HG02610 (cell line): Measurements from ENCODE around the gene FN1.
"Not testable (repeated sequence)": the region's sequence is repeated elsewhere in the genome, so short reads cannot be mapped to it uniquely, and the experiment has no call there.

Experiments used
- ATAC-seq: cut with Tn5 transposase; IDR thresholded peaks from one replicate; pipeline ENCODE4 v1.9.1; 2021; ENCODE audit warnings: mild to moderate bottlenecking, moderate library complexity; ENCODE audit not compliant: unreplicated experiment

FN1 gene

GRCh38 chr2:215423928-215424540 is 11.8 kb downstream of the FN1 start:
- no peak for ATAC-seq

GRCh38 chr2:215423234-215423633 is 12.6 kb downstream of the FN1 start:
- no peak for ATAC-seq

GRCh38 chr2:215422676-215423075 is 13.2 kb downstream of the FN1 start:
- no peak for ATAC-seq

GRCh38 chr2:215421859-215422461 is 13.9 kb downstream of the FN1 start:
- ATAC-seq, result no peak

- ATAC-seq, result no peak
Measured at GRCh38 chr2:215420471-215420935, 15.4 kb downstream of the FN1 start.

GRCh38 chr2:215419769-215420470 is 15.9 kb downstream of the FN1 start:
- no peak for ATAC-seq

GRCh38 chr2:215419113-215419512 is 16.8 kb downstream of the FN1 start:
- ATAC-seq, result no peak

GRCh38 chr2:215418064-215418963 is 17.6 kb downstream of the FN1 start:
- ATAC-seq, result no peak

- no peak for ATAC-seq
Measured at GRCh38 chr2:215417400-215417951, 18.4 kb downstream of the FN1 start.

- no peak for ATAC-seq
Measured at GRCh38 chr2:215416656-215417055, 19.2 kb downstream of the FN1 start.

GRCh38 chr2:215415820-215416577 is 19.9 kb downstream of the FN1 start:
- no peak for ATAC-seq

GRCh38 chr2:215415218-215415617 is 20.6 kb downstream of the FN1 start:
- no peak for ATAC-seq

GRCh38 chr2:215414674-215415073 is 21.2 kb downstream of the FN1 start:
- ATAC-seq, result no peak

GRCh38 chr2:215413974-215414373 is 21.9 kb downstream of the FN1 start:
- no peak for ATAC-seq

- ATAC-seq, result no peak
Measured at GRCh38 chr2:215413484-215413777, 22.4 kb downstream of the FN1 start.

GRCh38 chr2:215411941-215412743 is 23.7 kb downstream of the FN1 start:
- ATAC-seq, result no peak

- no peak for ATAC-seq
Measured at GRCh38 chr2:215410932-215411285, 25.0 kb downstream of the FN1 start.

GRCh38 chr2:215410181-215410931 is 25.5 kb downstream of the FN1 start:
- ATAC-seq, result not testable (repeated sequence)
